CD4-positive, alpha-beta T cell treated with Interleukin-15 for 1 hour (primary cell): ENCODE results near the gene TSGA10IP.

Source experiments
- DNase-seq: peaks from one replicate; pipeline ENCODE4 v3.0.0-alpha.2; 2020

TSGA10IP gene

GRCh38 chr11:66008468-66009101 is 63.3 kb downstream of the TSGA10IP start:
- DNase-seq: no peak
